Anterior cingulate cortex (tissue), 58 donors: ENCODE measurements around the gene ENTPD2.
"Not testable (repeated sequence)": the region's sequence is repeated elsewhere in the genome, so short reads cannot be mapped to it uniquely, and the experiment has no call there.

Source experiments
- DNase-seq, 58 donors: peaks; one replicate each; lab custom pipeline; 2025; lab: John Stamatoyannopoulos, UW

ENTPD2 gene

DNA sequence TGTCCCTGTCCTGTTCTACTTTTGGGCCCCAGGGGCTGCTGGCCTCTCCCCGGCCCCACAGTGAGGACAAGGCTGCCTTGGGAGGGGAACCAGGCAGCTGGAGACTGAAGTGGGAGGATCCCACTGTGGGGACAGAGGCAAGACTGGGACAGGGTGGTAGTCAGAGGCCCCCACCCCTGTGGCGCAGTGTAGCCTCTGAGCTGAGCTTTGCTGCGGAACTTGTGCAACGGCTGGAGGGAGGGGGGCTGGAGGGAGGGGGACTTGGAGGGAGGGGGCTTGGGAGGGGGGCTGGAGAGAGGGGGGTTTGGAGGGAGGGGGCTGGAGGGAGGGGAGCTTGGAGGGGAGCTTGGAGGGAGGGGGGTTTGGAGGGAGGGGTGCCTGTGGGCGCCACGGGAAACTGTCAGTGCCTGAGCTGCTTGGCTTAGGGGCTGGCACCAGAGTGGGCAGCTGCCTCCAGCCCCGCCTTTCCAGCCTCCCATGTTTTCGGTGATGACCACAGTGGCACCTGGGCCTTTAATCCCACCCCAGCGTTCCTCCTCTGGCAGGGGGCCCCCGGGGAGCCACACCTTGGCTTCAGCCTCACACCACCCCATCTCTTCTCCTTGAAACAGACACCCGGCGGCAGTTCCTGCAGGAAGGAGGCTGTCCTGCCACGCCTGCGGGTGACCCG lies 19.7 kb downstream of the ENTPD2 start:
- no peak for DNase-seq

DNA sequence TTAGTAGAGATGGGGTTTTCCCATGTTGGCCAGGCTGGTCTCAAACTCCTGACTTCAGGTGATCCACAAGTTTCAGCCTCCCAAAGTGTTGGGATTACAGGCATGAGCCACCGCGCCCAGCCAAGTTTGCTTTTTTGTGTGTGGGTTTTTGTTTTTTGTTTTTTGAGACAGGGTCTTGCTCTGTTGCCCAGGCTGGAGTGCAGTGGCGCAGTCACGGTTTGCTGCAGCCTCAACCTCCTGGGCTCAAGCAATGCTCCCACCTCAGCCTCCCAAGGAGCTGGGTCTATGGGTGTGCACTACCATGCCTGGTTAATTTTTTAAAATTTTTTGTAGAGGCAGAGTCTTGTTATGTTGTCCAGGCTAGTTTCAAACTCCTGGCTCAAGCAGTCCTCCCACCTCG lies 20.4 kb downstream of the ENTPD2 start:
- DNase-seq = not testable (repeated sequence)

- DNase-seq = no peak
Observed at GRCh38 chr9:137032858-137033257, 21.0 kb downstream of the ENTPD2 start.

DNA sequence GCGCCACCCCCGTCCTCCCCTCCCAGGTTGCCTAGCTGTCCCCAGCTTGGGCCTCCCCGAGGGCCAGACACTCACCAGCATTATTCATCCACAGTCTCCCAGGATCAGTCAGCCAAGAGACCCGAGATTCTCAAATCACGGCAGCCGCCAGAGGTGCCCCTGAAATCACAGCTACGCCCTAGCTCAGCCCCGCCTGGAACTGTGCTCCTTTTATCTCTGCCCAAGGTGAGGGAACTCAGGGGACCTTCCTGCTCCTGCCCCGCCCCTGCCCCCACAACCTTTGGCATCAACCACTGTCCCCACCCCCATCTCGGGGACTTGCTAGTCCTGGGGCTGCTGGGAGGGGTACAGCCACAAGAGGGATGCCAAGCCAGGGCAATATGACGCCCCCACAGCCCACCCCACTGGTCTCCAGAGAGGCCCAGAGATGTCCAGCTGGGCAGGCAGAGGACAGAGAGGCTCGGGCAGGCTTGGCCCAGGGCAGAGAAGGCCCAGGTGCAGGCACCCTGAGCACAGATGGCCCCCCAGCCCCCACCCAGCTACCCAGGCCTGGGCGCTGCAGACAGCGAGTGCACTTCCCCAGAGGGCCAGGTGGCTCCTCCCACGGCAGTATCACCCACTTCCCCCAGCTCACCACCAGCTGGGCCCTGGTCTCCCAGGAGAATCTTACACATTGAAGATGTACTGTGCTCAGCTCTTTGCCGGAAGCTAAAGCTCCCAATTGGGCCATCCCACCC lies 21.8 kb downstream of the ENTPD2 start, which contains the start of gene FUT7:
Gene FUT7, minus strand, starts transcription at position 185 of the 737 bp plus-strand sequence. Its CDS starts 97 bp downstream, at position 88.
- DNase-seq = no peak

DNA sequence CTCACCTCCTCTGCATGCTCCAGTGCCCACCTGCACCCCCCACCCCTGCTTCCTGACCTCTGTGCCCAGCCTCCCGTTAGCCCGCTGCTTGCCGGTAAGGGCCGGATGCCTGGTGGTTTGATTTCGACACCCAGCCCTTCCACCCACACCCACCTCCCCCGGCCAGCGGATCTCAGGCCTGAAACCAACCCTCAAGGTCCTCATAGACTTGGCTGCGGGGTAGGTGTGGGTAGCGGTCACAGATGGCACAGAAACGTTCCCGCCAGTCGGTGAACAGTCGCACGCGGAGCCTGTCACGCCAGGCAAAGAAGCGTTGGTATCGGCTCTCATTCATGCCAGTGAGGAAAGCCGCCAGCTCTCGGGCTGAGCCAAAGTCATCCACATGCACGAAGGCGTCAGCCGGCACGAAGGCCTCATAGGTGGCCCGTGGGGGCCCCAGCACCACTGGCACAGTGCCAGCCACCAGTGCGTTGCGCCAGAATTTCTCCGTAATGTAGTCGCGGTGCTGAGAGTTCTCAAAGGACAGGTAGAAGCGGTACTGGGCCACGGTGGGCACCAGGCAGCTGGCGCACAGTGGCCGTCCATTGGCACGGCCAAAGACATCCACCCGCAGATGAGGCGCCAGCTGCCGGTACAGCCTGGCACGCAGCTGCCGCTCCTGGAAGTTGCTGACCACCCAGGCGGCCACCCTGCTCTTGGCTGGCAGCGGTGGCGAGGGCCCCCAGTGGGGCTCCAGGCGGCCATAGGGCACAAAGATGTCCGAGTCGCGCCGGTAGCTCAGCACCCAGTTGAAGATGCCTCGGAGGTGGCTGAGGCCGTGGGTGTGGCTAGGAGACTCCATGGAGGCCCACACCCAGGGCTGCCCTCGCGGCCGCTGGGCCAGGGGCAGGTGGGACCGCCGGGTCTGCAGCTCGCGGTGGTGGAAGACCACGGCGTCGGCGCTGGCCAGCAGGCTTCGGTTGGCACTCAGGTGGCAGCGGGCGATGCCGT lies 23.0 kb downstream of the ENTPD2 start:
- DNase-seq = peak in 16 of 58 donors; percentile 19 to 56 (median 30)

GRCh38 chr9:137030006-137030405 lies 23.9 kb downstream of the ENTPD2 start:
- DNase-seq = no peak

GRCh38 chr9:137029058-137029936 lies 24.6 kb downstream of the ENTPD2 start:
- peak in 49 of 58 donors; percentile 33 to 82 (median 61) for DNase-seq

GRCh38 chr9:137028263-137029057 lies 25.4 kb downstream of the ENTPD2 start:
- DNase-seq = peak in 48 of 58 donors; percentile 17 to 78 (median 56)

DNA sequence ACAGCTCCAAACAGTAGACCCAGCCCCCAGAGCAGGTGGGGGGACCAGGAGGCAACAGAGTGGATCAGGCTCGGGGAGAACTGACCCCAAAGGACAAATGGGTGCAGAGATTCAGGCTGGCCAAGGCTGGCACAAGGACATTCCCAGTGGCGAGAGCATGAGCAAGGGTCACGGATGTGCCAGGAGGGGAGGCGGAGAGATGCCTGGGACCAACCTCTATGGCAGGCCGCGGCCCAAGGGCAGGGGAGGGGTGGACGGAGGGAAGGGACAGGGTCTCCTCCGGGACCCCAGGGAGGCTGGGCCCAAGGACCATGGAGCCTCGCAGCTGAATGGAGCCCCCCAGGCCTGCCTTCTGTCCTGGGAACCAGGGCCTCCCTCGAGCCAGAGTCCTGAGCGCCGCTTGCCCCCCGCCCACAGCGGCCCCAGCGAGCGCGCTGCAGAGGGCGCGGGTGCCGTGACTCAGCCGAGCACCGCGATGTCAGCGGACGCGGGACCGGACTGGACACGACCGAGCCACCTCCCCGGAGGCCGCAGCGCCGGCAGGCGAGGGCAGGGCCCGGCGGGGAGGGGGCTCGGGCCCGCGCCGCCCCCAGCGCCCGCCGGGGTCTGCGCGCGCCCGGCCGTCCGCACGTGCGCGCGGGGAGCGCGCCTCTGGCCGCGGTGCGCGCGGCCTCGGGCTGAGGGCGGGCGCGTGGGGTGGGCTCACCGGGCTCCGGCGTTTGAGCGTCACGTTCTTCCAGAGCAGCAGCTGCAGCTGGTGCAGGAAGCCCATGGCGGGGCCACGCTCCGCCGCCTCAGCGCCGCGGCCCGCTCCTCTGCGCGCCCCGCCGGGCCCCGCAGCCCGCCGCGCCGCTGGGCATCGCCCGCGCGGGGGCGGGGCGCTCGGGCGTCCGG lies 26.2 kb downstream of the ENTPD2 start, which contains the start of gene ABCA2:
Gene ABCA2, minus strand, starts transcription at position 869 of the 894 bp plus-strand sequence. Its CDS starts 97 bp downstream, at position 772.
- peak in 5 of 58 donors; percentile 32 to 69 (median 50) for DNase-seq

DNA sequence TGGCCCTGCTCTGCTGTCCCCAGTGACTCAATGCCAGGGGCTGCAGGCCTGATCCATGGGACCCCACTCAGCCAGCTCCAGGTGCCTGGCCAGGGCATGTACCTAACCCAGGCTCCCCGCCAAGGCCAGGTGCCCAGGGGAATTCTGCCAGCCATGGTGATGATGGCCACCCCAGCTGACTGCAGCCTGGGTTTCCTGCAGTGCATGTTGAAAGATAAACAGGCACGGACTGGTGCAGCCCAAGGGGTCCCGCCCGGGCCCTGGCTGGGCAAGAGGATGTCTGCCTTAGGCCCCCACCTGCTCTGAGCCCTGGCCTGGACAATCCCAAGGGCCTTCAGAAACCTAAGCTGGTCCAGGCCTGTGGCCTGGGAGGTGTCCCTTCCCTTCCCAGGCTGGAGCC lies 27.0 kb downstream of the ENTPD2 start:
- DNase-seq = peak in 8 of 58 donors; percentile 27 to 58 (median 41)

GRCh38 chr9:137026384-137026783 lies 27.5 kb downstream of the ENTPD2 start:
- DNase-seq = no peak

- peak; percentile 56 to 100 (median 95) for DNase-seq
Observed at GRCh38 chr9:137025517-137025966, 28.3 kb downstream of the ENTPD2 start.

GRCh38 chr9:137023583-137023991 lies 30.3 kb downstream of the ENTPD2 start:
- DNase-seq = peak in 28 of 58 donors; percentile 22 to 77 (median 46)

DNA sequence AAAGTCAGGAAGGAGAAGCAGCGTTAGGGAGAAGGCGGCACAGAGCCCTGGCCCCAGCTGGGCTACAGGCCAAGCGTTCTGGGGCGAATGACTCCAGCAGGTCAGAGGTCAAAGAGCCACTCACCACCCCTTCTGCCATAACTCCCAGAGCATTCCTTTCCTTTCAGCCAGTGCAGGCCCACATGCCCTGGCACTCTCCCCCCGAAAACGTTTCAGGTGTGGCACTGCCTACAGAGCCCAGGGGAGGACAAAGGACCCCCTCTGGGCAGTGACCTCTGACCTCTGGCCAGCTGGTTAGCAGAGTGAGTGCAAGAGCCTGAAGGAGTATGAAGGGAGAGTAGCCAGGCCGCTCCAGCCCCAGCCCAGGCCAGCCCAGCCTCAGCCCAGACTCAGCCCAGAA lies 30.7 kb downstream of the ENTPD2 start:
- peak in 1 of 58 donors; percentile 65 for DNase-seq

GRCh38 chr9:137022662-137023008 lies 31.2 kb downstream of the ENTPD2 start:
- DNase-seq = no peak

DNA sequence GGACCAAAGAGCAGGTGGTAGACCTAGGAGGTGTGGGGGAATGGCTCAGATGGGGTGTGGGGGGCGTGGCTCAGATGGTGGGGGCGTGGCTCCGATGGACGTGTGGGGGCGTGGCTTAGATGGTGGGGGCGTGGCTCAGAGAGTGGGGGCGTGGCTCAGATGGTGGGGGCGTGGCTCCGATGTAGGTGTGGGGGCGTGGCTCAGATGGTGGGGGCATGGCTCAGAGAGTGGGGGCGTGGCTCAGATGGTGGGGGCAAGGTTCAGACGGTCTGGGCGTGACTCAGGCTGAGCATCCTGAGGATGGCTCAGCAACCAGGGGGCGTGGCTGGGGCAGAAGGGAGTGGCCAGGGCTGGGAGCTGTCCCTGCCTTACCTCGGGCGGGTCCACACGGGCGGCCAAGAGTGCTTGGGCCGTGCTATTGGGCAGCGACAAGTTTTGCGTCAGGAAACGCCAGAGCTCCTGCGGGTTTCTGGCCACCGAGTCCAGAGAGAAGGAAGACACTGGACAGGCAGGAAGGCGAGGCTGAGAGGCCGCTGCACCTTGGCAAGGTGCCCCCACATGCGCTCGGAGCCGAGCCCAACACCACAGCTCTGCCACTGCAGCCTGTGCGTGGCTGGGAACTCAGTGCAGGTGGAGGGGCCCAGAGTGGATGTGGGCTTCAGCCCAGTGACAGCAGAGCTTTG lies 31.7 kb downstream of the ENTPD2 start:
- peak in 51 of 58 donors; percentile 23 to 95 (median 82) for DNase-seq

DNA sequence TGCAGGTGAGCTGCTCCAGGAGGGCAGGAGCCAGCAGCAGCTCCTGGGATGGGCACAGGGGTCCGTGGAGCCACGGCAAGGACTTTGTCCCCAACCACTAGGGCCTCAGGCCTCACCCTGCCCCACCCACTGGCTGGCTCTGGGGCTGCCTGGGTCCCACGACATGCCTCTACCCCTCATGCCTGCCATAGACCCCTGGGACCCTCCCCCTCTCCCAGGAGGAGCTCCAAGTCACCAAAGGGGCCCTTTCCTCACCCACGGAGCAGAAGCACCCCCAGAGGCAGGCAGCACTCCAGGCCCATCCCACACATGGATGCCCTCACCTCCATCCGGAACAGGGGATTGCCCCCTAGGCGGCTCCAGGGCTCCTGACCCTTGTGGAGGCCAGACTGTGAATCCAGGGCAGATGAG lies 32.3 kb downstream of the ENTPD2 start:
- no peak for DNase-seq
